ENCODE measurements around the gene FOXL2. TPM values are rescaled to one million over a fixed set of nuclear protein-coding genes. Genes with fewer than 3 reads are reported as not detected.

Gene FOXL2
- total RNA-seq, 1 experiment from 2014 or later = 0.22 TPM

- Histone ChIP-seq H2AK5ac (ENCODE audit: insufficient read length, low read length) (no peak overlapping the region), H2BK120ac (ENCODE audit: low read depth, low read length, poor library complexity, severe bottlenecking) (no peak overlapping the region), H2BK20ac (ENCODE audit: low read depth, low read length, poor library complexity, severe bottlenecking) (no peak overlapping the region), H3K23me2 (ENCODE audit: insufficient read length, low read depth, low read length, poor library complexity, severe bottlenecking) (peaks cover 21% of the 10 kb centered on the region), H4K8ac (replicated peaks; ENCODE audit: insufficient read length, low read depth, low read length) (no peak overlapping the region), H3K9ac (ENCODE audit: extremely low read depth, insufficient read length, low read length) (no peak overlapping the region), H3K9me3 (ENCODE audit: control insufficient read depth, low read depth, low read length) (no peaks in the 10 kb centered on the region), H2BK15ac (ENCODE audit: low read depth, low read length) (no peak overlapping the region), H3K79me1 (ENCODE audit: insufficient read depth, low read depth, low read length, poor library complexity, severe bottlenecking) (no peaks in the 10 kb centered on the region), H3K27me3 (ENCODE audit: insufficient read depth, low read length) (peaks cover 66% of the 10 kb centered on the region), H2AFZ (ENCODE audit: low read length) (no peak overlapping the region), H2BK5ac (ENCODE audit: insufficient read length, low read length) (no peak overlapping the region), H3K4ac (ENCODE audit: low read depth, low read length) (no peak overlapping the region), H3T11ph (ENCODE audit: low read length) (no peak overlapping the region), H2BK12ac (ENCODE audit: insufficient read length, low read depth, low read length) (no peak overlapping the region), H4K20me1 (ENCODE audit: control insufficient read depth, insufficient read depth, insufficient read length) (no peaks in the 10 kb centered on the region), H3K27ac (ENCODE audit: insufficient read length, low read depth, low read length) (no peak overlapping the region), H3K4me1 (ENCODE audit: insufficient read depth, low read length) (peaks cover 2% of the 10 kb centered on the region; the same call in 1 of the 2 replicates), H3K14ac (ENCODE audit: insufficient read depth, low read length) (no peak overlapping the region), H3K23ac (ENCODE audit: insufficient read length, low read depth, low read length) (no peak overlapping the region), H4K5ac (ENCODE audit: insufficient read length, low read depth, low read length) (no peak overlapping the region), H4K91ac (ENCODE audit: insufficient read length, low read depth, low read length) (no peak overlapping the region), H3K4me2 (ENCODE audit: insufficient read depth, insufficient read length, low read length) (peak overlapping the region; percentile 84), H3K79me2 (ENCODE audit: insufficient read depth, low read length) (no peaks in the 10 kb centered on the region), H3K56ac (ENCODE audit: insufficient read length, low read depth, low read length) (no peak overlapping the region), H3K18ac (ENCODE audit: insufficient read length, low read depth, low read length) (no peak overlapping the region)
- H3K4me1 Mint-ChIP-seq = peaks cover 28 to 43% of the 10 kb centered on the region in 2 experiments
- no peaks in the 10 kb centered on the region for H3K36me3 Mint-ChIP-seq (ENCODE audit: insufficient read depth in 1 of 3, low read depth in 3 of 3)
- H3K27ac Mint-ChIP-seq = no peak overlapping the region
- WGBS (ENCODE audit: extremely low coverage, insufficient read length, low lambda C conversion rate) = no CpG with 5 or more reads among the region's 48 CpGs
- DNase-seq = peak; percentile 61
- H3K9me3 Mint-ChIP-seq = peaks cover 4% of the 10 kb centered on the region in 2 experiments; a peak in 4 of 5 replicates
- TF ChIP-seq CTCF (conservative IDR thresholded peaks at IDR 0.05) = no peak
- peaks cover 97% of the 10 kb centered on the region for H3K27me3 Mint-ChIP-seq (ENCODE audit: low read depth)
- H3K4me3 Mint-ChIP-seq = peak overlapping the region; percentile 13 to 81; a peak in 4 of 5 replicates
Measured at GRCh38 chr3:138938056-138938876, 8.7 kb downstream of the FOXL2 start.

All from H9 (cell line).